Effector CD8-positive, alpha-beta T cell (primary cell): ENCODE results near the gene ARFGAP3.
"Not testable (repeated sequence)": the region's sequence is repeated elsewhere in the genome, so short reads cannot be mapped to it uniquely, and the experiment has no call there.

Experiments used
- DNase-seq: peaks from one replicate; lab custom pipeline; 2025; lab: John Stamatoyannopoulos, UW

Gene ARFGAP3

GRCh38 chr22:42768385-42769035 lies 88.6 kb downstream of the ARFGAP3 start:
- no peak for DNase-seq

- DNase-seq, result no peak
These were observed 90.2 kb downstream of the ARFGAP3 start for GRCh38 chr22:42766860-42767259.

GRCh38 chr22:42764895-42765363 lies 92.1 kb downstream of the ARFGAP3 start:
- DNase-seq, result no peak

GRCh38 chr22:42763965-42764480 lies 93.0 kb downstream of the ARFGAP3 start:
- no peak for DNase-seq

GRCh38 chr22:42760806-42761565 lies 96.1 kb downstream of the ARFGAP3 start:
- DNase-seq, result no peak

- DNase-seq, result no peak
These were observed 98.0 kb downstream of the ARFGAP3 start for GRCh38 chr22:42758931-42759629.

- DNase-seq, result not testable (repeated sequence)
These were observed 101.5 kb downstream of the ARFGAP3 start for GRCh38 chr22:42755553-42755952.

- DNase-seq, result not testable (repeated sequence)
These were observed 102.0 kb downstream of the ARFGAP3 start for GRCh38 chr22:42755121-42755520.

- no peak for DNase-seq
These were observed 102.4 kb downstream of the ARFGAP3 start for GRCh38 chr22:42754658-42755057.

GRCh38 chr22:42752912-42753311 lies 104.2 kb downstream of the ARFGAP3 start:
- DNase-seq, result no peak

GRCh38 chr22:42752230-42752746 lies 104.8 kb downstream of the ARFGAP3 start:
- no peak for DNase-seq

- not testable (repeated sequence) for DNase-seq
These were observed 106.7 kb downstream of the ARFGAP3 start for GRCh38 chr22:42750421-42750820.

GRCh38 chr22:42747701-42748513 lies 109.2 kb downstream of the ARFGAP3 start:
- DNase-seq, result no peak
